ENCODE results near the gene OASL.

DNA sequence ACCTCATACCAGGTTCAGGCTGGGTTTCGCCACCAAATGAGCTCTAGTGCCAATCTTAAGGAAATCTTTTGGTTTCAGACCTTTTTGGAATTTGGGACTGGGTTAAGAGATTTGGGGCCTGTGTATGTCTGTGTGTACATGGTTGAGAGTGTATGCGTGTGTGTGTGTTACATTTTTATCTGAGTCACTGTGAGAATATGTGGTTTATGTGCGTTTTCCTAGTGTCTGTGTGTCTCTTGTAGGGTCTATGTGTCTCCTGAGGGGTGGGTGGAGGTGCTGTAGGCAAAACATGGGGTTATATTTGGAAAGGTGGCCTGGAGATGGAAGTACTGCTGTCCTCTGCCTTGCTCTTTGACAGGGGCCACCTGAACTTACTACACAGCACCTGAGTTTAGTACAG is 40.6 kb downstream of the OASL start:
- TF ChIP-seq, protein P1, sequence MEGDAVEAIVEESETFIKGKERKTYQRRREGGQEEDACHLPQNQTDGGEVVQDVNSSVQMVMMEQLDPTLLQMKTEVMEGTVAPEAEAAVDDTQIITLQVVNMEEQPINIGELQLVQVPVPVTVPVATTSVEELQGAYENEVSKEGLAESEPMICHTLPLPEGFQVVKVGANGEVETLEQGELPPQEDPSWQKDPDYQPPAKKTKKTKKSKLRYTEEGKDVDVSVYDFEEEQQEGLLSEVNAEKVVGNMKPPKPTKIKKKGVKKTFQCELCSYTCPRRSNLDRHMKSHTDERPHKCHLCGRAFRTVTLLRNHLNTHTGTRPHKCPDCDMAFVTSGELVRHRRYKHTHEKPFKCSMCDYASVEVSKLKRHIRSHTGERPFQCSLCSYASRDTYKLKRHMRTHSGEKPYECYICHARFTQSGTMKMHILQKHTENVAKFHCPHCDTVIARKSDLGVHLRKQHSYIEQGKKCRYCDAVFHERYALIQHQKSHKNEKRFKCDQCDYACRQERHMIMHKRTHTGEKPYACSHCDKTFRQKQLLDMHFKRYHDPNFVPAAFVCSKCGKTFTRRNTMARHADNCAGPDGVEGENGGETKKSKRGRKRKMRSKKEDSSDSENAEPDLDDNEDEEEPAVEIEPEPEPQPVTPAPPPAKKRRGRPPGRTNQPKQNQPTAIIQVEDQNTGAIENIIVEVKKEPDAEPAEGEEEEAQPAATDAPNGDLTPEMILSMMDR (IDR thresholded peaks at IDR 0.05): no peak
- TF ChIP-seq POLR2A (IDR thresholded peaks at IDR 0.05): no peak

All from body of pancreas (tissue), 4 donors.